ENCODE results near the gene KLK3.
A peak's percentile ranks its signal among the peaks of the same experiment; 100 is the strongest.

The KLK3 gene

DNA sequence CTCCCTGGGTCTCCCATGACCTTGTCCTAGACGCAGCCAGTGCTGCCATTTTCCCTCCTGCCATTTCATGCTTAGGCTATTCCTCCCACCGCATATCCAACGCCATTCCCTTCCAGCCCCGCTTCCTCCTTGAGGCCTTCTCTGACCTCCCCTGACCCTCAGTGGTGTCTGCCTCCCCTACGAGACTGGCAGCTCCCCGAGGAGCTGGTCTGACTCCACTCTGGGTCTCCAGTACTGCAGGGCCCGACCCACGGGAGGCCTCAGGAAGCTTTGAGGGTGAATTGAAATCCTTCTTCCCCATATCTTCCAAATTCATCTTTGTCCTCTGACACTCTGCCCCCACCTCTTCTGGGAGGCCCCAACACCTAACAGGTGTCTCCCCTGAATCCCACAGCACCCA lies 22.0 kb upstream of the KLK3 start:
- DNase-seq, result no peak

- no peak for DNase-seq
Observed at GRCh38 chr19:50833117-50833801, 21.5 kb upstream of the KLK3 start, which contains the start of gene KLK15. KLK15 (minus strand) TSS chr19:50833574; CDS start chr19:50831492, 2,082 bp downstream.

GRCh38 chr19:50833802-50834167 lies 20.9 kb upstream of the KLK3 start:
- DNase-seq, result no peak

DNA sequence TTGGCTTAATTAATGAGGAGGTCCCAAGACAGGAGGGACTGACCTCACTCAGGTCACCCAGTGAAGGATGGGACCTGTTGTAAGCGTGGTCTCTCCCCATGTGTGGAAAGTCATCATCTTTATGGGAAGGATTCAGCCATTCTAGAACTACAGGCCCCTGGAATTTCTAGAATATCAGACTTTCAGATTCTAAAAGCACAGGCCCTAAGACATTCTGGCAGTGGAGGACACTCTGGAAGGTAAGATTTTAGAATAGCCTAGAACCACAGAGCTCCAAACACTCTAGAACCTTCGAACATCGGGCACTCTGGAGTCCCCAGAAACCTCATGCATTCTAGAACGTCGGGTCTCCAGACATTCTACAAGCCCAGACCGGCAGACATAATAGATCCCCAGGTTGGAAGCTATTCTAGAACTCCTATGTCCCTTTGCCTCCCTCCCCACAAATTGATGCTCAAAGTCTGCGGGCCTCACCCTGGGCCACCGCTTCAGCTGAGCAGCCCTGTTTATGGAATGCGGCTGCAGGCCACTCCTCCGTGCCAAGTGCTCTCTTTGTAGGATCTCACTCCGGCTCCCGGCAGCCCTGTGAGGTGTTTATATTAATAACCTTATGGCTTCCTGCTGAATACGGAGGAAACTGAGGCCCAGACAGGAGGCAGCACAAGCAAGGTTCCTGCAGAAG lies 19.5 kb upstream of the KLK3 start:
- DNase-seq, result no peak

DNA sequence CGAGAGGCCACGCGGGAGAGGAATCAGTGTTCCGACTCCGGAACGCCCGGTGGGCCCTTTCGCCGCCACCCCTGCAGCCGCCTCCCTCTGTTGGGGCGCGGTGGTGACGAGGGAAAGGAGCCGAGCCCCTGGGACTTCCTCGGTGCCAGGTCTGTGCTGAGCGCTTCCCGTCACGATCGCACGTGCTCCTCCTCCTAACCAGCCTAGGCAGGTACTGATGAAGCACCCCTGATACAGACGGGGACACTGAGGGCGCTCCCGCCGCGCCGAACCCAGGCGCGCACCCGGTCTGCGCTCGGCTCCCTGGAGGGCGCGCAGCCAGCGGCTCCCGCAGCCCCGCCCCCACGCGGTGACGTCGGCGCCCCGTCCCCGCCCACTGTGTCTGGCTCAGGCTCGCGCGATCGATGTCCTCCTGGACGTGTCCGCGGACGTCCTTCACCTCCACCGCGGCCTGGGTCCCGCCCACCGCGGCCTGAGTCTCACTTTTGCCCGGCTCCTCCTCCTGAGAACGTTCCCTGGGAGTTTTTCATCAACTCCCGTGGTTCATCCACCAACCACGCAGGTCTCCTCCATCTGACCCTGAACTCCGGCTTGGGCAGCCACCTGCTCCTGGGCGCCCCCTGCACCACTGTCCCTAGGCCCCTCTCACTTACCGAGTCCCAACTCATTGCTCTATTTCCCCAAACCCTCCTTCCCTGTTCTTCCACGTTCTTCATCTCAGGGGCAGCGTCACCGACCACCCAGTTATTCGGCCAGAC lies 18.8 kb upstream of the KLK3 start:
- peak; percentile 66 for DNase-seq

DNA sequence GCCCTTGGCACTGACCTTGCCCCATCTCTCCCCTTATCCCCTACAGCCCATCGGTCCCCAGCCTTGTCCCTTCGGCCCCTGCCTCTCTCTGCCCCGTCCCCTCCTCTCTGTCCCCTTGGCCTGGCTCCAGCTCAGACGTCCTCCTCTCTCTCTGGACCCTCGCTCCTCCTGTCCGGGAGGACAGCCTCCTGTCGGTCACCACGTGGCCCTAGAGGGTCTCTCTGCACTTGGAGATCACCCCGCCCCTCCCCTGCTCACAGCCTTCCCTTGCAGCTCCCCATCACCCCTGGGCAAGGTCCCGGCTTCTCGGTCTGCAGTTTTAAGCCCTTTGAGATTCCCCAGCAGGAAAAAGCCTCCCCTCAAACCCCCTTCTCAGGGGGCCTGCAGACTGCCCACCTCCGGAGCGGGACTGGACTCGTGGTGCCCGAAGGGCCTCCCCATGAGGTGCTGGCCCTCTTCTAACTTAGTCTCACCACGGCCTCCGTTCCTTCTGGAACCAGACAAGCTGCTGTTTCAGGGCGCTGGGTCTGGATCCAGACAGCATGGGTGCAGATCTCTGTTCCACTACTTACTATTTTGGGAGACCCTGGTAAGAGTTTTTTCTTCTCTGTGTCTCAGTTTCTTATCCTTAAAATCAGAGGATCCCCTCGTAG lies 18.0 kb upstream of the KLK3 start:
- DNase-seq, result no peak

- no peak for DNase-seq
Observed at GRCh38 chr19:50837300-50837699, 17.4 kb upstream of the KLK3 start.

DNA sequence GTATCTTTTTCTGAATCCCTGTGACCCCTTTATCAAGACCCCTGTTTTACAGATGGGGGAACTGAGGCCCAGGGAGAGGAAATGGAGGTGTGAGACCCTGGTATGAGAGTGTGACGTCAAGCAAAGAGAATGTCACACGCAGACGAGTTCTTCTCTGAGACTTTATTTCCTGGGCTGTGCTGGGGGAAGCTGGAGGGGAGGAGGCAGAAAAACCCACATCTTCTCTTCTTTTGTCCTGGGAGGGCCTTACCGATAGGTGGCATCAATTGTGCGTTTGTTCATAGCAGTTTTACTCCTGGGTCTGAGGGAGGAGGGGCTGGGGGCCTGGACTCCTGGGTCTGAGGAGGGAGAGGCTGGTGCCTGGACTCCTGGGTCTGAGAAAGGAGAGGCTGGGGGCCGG lies 16.5 kb upstream of the KLK3 start:
- DNase-seq, result no peak

GRCh38 chr19:50839712-50840655 lies 14.7 kb upstream of the KLK3 start:
- no peak for DNase-seq

- DNase-seq, result no peak
Observed at GRCh38 chr19:50842130-50842529, 12.6 kb upstream of the KLK3 start.

- no peak for DNase-seq
Observed at GRCh38 chr19:50843205-50843604, 11.5 kb upstream of the KLK3 start.

- no peak for DNase-seq
Observed at GRCh38 chr19:50843701-50844221, 11.0 kb upstream of the KLK3 start.

DNA sequence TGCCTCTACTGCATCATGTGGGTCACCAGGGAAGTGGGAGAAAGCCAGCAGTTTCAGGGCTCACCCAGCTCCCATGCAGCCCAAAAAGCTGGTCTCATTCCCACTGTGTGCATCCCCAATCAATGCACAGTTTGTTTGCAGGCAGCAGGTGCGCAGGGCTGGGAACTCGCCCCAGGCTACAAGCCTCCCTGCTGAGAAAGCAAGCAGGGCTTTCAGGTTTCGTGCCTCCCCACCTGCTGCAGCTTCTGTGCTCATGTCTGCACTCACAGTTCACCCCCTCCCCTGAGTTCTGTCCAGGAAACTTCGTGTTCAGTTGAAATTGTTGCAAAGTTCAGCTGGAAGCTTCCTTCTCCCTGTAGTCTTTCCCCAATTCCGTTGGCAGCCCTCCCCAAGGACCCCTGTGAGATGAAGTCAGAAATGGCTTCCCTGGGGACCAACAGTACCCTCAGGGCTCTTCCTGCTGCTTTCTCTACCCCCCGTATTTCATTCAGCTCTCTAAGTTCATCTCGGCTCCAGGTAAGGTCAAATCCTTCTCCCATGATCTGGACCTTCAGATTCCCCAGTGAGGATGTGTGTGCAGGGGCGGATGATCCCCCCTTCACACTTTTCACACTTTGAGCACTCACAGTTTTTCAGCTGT lies 10.3 kb upstream of the KLK3 start:
- no peak for DNase-seq

DNA sequence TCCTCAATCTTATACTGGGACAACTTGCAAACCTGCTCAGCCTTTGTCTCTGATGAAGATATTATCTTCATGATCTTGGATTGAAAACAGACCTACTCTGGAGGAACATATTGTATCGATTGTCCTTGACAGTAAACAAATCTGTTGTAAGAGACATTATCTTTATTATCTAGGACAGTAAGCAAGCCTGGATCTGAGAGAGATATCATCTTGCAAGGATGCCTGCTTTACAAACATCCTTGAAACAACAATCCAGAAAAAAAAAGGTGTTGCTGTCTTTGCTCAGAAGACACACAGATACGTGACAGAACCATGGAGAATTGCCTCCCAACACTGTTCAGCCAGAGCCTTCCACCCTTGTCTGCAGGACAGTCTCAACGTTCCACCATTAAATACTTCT lies 4.0 kb upstream of the KLK3 start:
- no peak for DNase-seq

GRCh38 chr19:50851620-50852019 lies 3.1 kb upstream of the KLK3 start:
- no peak for DNase-seq

- no peak for DNase-seq
Observed at GRCh38 chr19:50857366-50857765, 2.7 kb downstream of the KLK3 start.

- DNase-seq, result no peak
Observed at GRCh38 chr19:50858886-50859285, 4.2 kb downstream of the KLK3 start.

DNA sequence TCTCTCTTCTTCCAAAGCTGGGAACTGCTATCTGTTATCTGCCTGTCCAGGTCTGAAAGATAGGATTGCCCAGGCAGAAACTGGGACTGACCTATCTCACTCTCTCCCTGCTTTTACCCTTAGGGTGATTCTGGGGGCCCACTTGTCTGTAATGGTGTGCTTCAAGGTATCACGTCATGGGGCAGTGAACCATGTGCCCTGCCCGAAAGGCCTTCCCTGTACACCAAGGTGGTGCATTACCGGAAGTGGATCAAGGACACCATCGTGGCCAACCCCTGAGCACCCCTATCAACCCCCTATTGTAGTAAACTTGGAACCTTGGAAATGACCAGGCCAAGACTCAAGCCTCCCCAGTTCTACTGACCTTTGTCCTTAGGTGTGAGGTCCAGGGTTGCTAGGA lies 5.1 kb downstream of the KLK3 start:
- no peak for DNase-seq

DNA sequence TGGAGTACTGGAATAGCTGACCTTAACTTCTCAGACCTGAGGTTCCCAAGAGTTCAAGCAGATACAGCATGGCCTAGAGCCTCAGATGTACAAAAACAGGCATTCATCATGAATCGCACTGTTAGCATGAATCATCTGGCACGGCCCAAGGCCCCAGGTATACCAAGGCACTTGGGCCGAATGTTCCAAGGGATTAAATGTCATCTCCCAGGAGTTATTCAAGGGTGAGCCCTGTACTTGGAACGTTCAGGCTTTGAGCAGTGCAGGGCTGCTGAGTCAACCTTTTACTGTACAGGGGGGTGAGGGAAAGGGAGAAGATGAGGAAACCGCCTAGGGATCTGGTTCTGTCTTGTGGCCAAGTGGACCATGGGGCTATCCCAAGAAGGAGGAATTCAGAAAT lies 6.3 kb downstream of the KLK3 start:
- no peak for DNase-seq

- DNase-seq, result no peak
Observed at GRCh38 chr19:50861496-50862286, 7.0 kb downstream of the KLK3 start.

DNA sequence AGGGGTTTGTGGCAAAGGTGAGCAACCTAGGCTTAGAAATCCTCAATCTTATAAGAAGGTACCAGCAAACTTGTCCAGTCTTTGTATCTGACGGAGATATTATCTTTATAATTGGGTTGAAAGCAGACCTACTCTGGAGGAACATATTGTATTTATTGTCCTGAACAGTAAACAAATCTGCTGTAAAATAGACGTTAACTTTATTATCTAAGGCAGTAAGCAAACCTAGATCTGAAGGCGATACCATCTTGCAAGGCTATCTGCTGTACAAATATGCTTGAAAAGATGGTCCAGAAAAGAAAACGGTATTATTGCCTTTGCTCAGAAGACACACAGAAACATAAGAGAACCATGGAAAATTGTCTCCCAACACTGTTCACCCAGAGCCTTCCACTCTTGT lies 14.8 kb downstream of the KLK3 start:
- DNase-seq, result no peak

Data from CD4-positive, alpha-beta T cell treated with Interleukin-17A for 1 hour (primary cell).